MCF 10A (cell line): Measurements from ENCODE around the gene LSM7. TPM values are rescaled to one million over a fixed set of nuclear protein-coding genes. Genes with fewer than 3 reads are reported as not detected.

Source experiments
- BruUV-seq: library from RNA; stranded (reverse); fragments of 400-500 nt; replicated peaks from 2 replicates; lab custom pipeline; 2021; lab: Mats Ljungman, UMichigan
- CTCF ChIA-PET: fragments of 300-600 bp; sonication (Branson Sonifier 250); formaldehyde crosslinking; extraction: SDS; loops from one replicate; lab custom pipeline; 2021; ENCODE audit warnings: antibody characterized with exemption, inconsistent platforms; lab: Yijun Ruan, JAX
- POLR2A ChIA-PET: fragments of 300-600, 350-650 bp; sonication (Branson Sonifier 250); formaldehyde crosslinking; extraction: SDS; loops from one replicate; lab custom pipeline; 2020; ENCODE audit warnings: antibody characterized with exemption, inconsistent platforms; lab: Yijun Ruan, JAX
- DNase-seq: peaks from one replicate; pipeline ENCODE4 v3.0.0-alpha.2; 2018; ENCODE audit not compliant: unreplicated experiment
- H3K27ac Mint-ChIP-seq: one replicate; pipeline ENCODE4 v1.8.0; 2022; ENCODE audit warnings: mild to moderate bottlenecking, low read depth, mixed read lengths; ENCODE audit not compliant: unreplicated experiment
- H3K27me3 Mint-ChIP-seq: one replicate; pipeline ENCODE4 v1.8.0; 2022; ENCODE audit warnings: mixed read lengths; ENCODE audit not compliant: insufficient read depth, unreplicated experiment
- H3K36me3 Mint-ChIP-seq: one replicate; pipeline ENCODE4 v1.8.0; 2022; ENCODE audit warnings: mild to moderate bottlenecking, moderate library complexity, mixed read lengths; ENCODE audit not compliant: insufficient read depth, unreplicated experiment
- H3K4me1 Mint-ChIP-seq: one replicate; pipeline ENCODE4 v1.8.0; 2022; ENCODE audit warnings: mixed read lengths; ENCODE audit not compliant: insufficient read depth, unreplicated experiment
- H3K4me3 Mint-ChIP-seq: one replicate; pipeline ENCODE4 v1.8.0; 2022; ENCODE audit warnings: mild to moderate bottlenecking, moderate library complexity, mixed read lengths; ENCODE audit not compliant: unreplicated experiment
- H3K9me3 Mint-ChIP-seq: one replicate; pipeline ENCODE4 v1.8.0; 2022; ENCODE audit warnings: mixed read lengths; ENCODE audit not compliant: unreplicated experiment
- CTCF ChIP-seq: fragments of 200-600 bp; IDR thresholded peaks from one replicate; pipeline ENCODE4 v1.8.0; 2022; ENCODE audit warnings: antibody characterized with exemption, mild to moderate bottlenecking; ENCODE audit not compliant: unreplicated experiment
- intact Hi-C: fragments of 100-400 bp; cut with micrococcal nuclease; formaldehyde crosslinking; loops from 2 replicates; pipeline ENCODE4 v1.14.1; 2022
- total RNA-seq: library from RNA; stranded (reverse); gene quantifications from 2 replicates; pipeline ENCODE4 v1.2.3, GENCODE V29; 2022

LSM7 gene
- total RNA-seq, 1 experiment from 2014 or later, result 135 TPM

GRCh38 chr19:2333027-2333806 lies 4.8 kb upstream of the LSM7 start:
- Mint-ChIP-seq H3K4me1 (peaks cover 19% of the 10 kb centered on the region), H3K9me3 (no peaks in the 10 kb centered on the region), H3K36me3 (peaks cover 25% of the 10 kb centered on the region), H3K4me3 (no peak overlapping the region), H3K27ac (no peak overlapping the region), H3K27me3 (no peaks in the 10 kb centered on the region)
- no peak for TF ChIP-seq CTCF
- ChIA-PET CTCF (interaction anchor here (0.8 kb wide), 1 partner anchor 59 kb away, joined by 3 read pairs; no protein-coding TSS in a partner anchor), POLR2A (no interaction called here)
- intact Hi-C loops, result no loop called here
- BruUV-seq, result no TSS peak
- no peak for DNase-seq

- peaks cover 19% of the 10 kb centered on the region for H3K36me3 Mint-ChIP-seq
- no peak overlapping the region for H3K27ac Mint-ChIP-seq
- POLR2A ChIA-PET, result no interaction called here
- BruUV-seq, result no TSS peak
- no peak for TF ChIP-seq CTCF
- H3K27me3 Mint-ChIP-seq, result no peaks in the 10 kb centered on the region
- no peak for DNase-seq
- H3K4me3 Mint-ChIP-seq, result no peak overlapping the region
- peaks cover 21% of the 10 kb centered on the region for H3K4me1 Mint-ChIP-seq
- CTCF ChIA-PET, result interaction anchor here (0.8 kb wide), 1 partner anchor 58 kb away, joined by 3 read pairs; no protein-coding TSS in a partner anchor
- intact Hi-C loops, result no loop called here
- H3K9me3 Mint-ChIP-seq, result no peaks in the 10 kb centered on the region
Measured at GRCh38 chr19:2332341-2333026, 4.1 kb upstream of the LSM7 start.

- H3K4me3 Mint-ChIP-seq, result no peak overlapping the region
- CTCF ChIA-PET, result no interaction called here
- intact Hi-C loops, result no loop called here
- no peaks in the 10 kb centered on the region for H3K27me3 Mint-ChIP-seq
- no peaks in the 10 kb centered on the region for H3K9me3 Mint-ChIP-seq
- DNase-seq, result no peak
- POLR2A ChIA-PET, result interaction anchor here (0.8 kb wide), 1 partner anchor 96 kb away, joined by 3 read pairs; the partner anchor contains the start of gene TIMM13
- H3K36me3 Mint-ChIP-seq, result peaks cover 25% of the 10 kb centered on the region
- BruUV-seq, result no TSS peak
- no peak overlapping the region for H3K27ac Mint-ChIP-seq
- H3K4me1 Mint-ChIP-seq, result peaks cover 21% of the 10 kb centered on the region
- no peak for TF ChIP-seq CTCF
Measured at GRCh38 chr19:2331601-2332246, 3.3 kb upstream of the LSM7 start.
